ENCODE data around the gene PPP4R2.

Gene PPP4R2

DNA sequence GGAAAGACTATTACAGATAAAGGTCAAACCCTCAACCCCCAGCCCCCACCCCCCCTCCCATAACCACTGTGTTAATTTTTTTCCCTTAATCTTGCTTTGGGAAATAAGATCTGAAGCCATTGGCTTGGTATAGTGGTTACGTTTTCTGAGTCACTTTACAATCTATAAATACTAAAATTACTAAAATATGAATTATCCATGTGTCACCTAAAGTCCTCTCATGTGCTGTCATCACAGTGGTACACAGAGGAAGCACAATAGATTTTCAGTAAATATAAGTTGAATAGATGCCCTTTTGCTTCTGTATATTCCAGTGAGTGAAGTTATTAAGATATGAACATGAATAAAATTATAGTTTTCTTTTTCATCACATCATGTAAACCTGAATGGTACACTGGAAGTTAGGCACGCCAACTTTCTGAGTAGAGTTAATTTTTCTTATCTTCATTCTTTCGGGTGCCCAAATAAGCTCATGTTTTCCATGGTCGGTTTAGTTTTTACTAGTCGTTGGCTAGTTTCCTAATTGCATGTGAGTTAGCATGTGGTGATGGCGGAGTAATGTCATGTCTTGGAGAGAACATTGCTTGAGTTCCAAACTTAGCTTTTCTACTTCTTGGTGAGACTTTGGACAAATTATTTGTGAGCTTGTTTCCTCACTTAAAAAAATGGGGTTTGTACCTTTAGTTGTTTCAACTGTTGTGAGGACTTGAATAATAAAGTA is 11.5 kb downstream of the PPP4R2 start:
- TF ChIP-seq CTCF (conservative IDR thresholded peaks at IDR 0.05) (no peak), ZFX (IDR thresholded peaks at IDR 0.05) (no peak)
- H3K27ac ChIP-seq = no peak overlapping the region

- TF ChIP-seq CTCF (conservative IDR thresholded peaks at IDR 0.05) (no peak), ZFX (IDR thresholded peaks at IDR 0.05) (no peak)
- H3K27ac ChIP-seq = no peak overlapping the region
Measured at GRCh38 chr3:73009008-73009407, 12.4 kb downstream of the PPP4R2 start.

- no peak overlapping the region for H3K27ac ChIP-seq
- TF ChIP-seq ZFX (IDR thresholded peaks at IDR 0.05) = no peak
- no peak for TF ChIP-seq CTCF (conservative IDR thresholded peaks at IDR 0.05)
Measured at GRCh38 chr3:73009750-73010149, 13.1 kb downstream of the PPP4R2 start.

DNA sequence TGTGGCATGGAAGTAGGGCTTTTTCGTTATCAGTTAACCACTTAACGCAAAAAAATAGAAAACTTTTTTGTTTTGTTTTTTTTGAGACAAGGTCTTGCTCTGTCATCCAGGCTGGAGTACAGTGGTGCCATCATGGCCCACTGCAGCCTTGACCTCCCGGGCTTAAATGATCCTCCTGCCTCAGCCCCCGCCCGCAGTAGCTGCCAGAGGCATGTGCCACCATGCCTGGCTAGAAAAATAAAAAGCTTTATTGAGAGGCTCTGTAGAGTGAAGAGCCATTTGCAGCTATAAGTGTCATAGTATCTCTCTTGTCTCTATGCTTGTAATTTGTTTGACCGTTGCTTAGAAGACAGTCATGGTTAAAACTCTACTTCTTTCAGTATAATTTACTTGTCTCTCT is 13.5 kb downstream of the PPP4R2 start:
- H3K27ac ChIP-seq = no peak overlapping the region
- TF ChIP-seq CTCF (conservative IDR thresholded peaks at IDR 0.05) (no peak), ZFX (IDR thresholded peaks at IDR 0.05) (no peak)

DNA sequence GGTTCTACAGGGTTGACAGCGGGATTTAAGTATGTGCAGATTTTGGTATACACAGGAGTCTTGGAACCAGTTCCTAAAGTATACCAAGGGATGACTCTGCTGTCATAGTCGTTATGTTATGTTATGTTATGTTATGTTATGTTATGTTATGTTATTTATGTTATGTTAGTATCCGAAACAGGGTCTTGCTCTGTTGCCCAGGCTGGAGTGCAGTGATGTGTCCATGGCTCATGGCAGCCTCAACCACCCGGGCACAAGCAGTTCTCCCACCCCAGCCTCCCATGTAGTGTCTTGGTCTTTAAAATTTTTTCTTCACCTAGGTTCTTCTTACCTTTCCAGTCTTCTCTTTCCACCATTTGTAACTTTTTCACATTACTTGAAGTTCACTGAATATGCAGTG is 21.7 kb downstream of the PPP4R2 start:
- TF ChIP-seq ZFX (IDR thresholded peaks at IDR 0.05) (no peak), CTCF (conservative IDR thresholded peaks at IDR 0.05) (no peak)
- no peak overlapping the region for H3K27ac ChIP-seq

GRCh38 chr3:73018790-73019441 is 22.3 kb downstream of the PPP4R2 start:
- H3K27ac ChIP-seq = no peak overlapping the region
- TF ChIP-seq ZFX (IDR thresholded peaks at IDR 0.05) (no peak), CTCF (conservative IDR thresholded peaks at IDR 0.05) (no peak)

- TF ChIP-seq ZFX (IDR thresholded peaks at IDR 0.05) (no peak), CTCF (conservative IDR thresholded peaks at IDR 0.05) (no peak)
- H3K27ac ChIP-seq = no peak overlapping the region
Measured at GRCh38 chr3:73021301-73021835, 24.8 kb downstream of the PPP4R2 start.

Data from C4-2B (cell line).